ENCODE measurements around the gene ADRA2B.

ADRA2B gene

GRCh38 chr2:96104487-96104861 is 11.9 kb downstream of the ADRA2B start:
- no peak for DNase-seq (ENCODE audit: low spot score)

GRCh38 chr2:96103761-96104486 is 12.4 kb downstream of the ADRA2B start:
- no peak for DNase-seq (ENCODE audit: low spot score)

GRCh38 chr2:96103187-96103601 is 13.2 kb downstream of the ADRA2B start:
- DNase-seq (ENCODE audit: low spot score), result no peak

GRCh38 chr2:96102596-96103186 is 13.7 kb downstream of the ADRA2B start:
- no peak for DNase-seq (ENCODE audit: low spot score)

- no peak for DNase-seq (ENCODE audit: low spot score)
Observed at GRCh38 chr2:96100893-96101304, 15.5 kb downstream of the ADRA2B start.

GRCh38 chr2:96099861-96100798 is 16.2 kb downstream of the ADRA2B start:
- DNase-seq (ENCODE audit: low spot score), result no peak

GRCh38 chr2:96098900-96099590 is 17.3 kb downstream of the ADRA2B start:
- DNase-seq (ENCODE audit: low spot score), result no peak

- DNase-seq (ENCODE audit: low spot score), result no peak
Observed at GRCh38 chr2:96097951-96098823, 18.2 kb downstream of the ADRA2B start.

- DNase-seq (ENCODE audit: low spot score), result no peak
Observed at GRCh38 chr2:96097441-96097840, 18.9 kb downstream of the ADRA2B start.

GRCh38 chr2:96095116-96095636 is 21.2 kb downstream of the ADRA2B start:
- DNase-seq (ENCODE audit: low spot score), result no peak

GRCh38 chr2:96093528-96093927 is 22.8 kb downstream of the ADRA2B start:
- DNase-seq (ENCODE audit: low spot score), result no peak

GRCh38 chr2:96092951-96093350 is 23.4 kb downstream of the ADRA2B start:
- DNase-seq (ENCODE audit: low spot score), result no peak

GRCh38 chr2:96092573-96092877 is 23.8 kb downstream of the ADRA2B start:
- no peak for DNase-seq (ENCODE audit: low spot score)

GRCh38 chr2:96091711-96092572 is 24.4 kb downstream of the ADRA2B start:
- DNase-seq (ENCODE audit: low spot score), result no peak

- DNase-seq (ENCODE audit: low spot score), result no peak
Observed at GRCh38 chr2:96091141-96091710, 25.1 kb downstream of the ADRA2B start.

GRCh38 chr2:96090196-96090926 is 26.0 kb downstream of the ADRA2B start:
- no peak for DNase-seq (ENCODE audit: low spot score)

GRCh38 chr2:96089356-96090195 is 26.8 kb downstream of the ADRA2B start:
- DNase-seq (ENCODE audit: low spot score), result no peak
